Measurements from ENCODE around the gene PTP4A2. TPM values are rescaled to one million over a fixed set of nuclear protein-coding genes. Genes with fewer than 3 reads are reported as not detected.
"Not testable (repeated sequence)": the region's sequence is repeated elsewhere in the genome, so short reads cannot be mapped to it uniquely, and the experiment has no call there.

The PTP4A2 gene
- polyA plus RNA-seq, 3 donors = 169 to 202 (median 195) TPM

DNA sequence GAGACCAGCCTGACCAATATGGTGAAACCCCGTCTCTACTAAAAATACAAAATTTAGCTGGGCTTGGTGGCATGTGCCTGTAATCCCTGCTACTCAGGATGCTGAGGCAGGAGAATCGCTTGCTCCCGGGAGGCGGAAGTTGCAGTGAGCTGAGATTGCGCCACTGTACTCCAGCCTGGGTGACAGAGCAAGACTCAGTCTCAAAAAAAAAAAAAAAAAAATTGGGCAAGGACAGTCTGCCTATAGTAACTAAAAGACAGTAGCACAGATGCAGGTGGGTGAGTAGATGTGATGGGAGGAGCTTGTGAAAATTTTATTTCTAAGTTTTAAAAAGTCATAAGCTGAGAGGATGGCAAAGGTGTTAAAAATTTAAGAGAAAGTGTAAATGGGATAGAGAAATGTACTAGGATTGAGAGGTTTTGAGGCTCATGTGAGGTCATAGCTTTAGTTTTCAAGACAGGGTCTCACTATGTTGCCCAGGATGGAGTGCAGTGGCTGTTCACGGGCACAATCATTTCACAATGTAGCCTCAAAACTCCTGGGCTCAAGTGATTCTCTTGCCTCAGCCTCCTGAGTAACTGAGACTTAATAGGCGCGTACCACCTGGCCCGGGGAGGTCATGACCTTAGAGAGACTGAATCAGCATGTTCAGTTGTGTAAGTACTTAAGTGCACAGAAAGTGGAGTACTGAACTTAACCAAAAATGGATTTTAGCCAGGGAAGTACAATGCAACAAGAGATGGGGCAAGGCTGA lies 33.7 kb downstream of the PTP4A2 start:
- no peak for DNase-seq

DNA sequence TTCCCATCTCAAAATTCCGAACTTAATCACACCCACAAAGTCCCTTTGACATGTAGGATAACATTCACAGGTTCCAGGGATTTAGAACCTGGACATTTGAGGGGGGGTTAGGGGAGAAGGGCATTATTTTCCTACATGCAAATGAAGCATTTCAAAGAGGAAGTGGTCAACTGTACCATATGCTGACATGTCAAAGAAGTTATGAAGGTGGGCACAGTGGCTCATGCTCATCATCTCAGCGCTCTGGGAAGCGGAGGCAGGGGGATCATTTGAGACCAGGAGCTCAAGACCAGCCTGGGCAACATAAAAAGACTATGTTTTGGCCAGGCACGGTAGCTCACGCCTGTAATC lies 35.7 kb downstream of the PTP4A2 start:
- DNase-seq = no peak

DNA sequence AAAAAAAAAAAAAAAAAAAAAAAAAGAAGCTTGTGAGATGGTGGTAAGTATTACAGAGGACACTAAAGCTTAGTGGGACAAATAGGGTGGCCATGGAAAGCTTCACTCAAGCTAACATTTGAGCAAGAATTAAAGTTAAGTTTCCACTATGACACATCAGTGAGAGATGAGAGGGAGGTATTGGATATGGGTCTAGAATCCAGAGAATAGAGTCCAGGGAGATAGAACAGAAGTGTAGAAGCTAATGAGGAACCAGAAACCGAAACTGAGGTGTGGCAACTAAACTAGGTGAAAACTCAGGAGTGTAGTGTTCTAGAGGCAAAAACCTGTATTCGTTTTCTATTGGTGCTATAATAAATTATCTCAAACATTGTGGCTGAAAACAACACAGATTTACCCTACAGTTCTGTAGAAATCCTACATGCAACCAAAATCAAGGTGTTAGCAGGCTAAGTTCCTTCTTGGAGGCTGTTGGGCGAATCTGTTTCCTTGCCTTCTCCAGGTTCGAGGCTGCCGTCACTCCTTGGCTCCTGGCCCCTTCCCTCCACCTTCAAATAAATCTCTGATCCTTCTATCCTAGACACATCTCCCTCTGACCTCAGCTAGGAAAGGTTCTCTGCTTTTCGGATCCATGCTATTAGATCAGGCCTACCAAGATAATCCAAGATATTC lies 36.2 kb downstream of the PTP4A2 start:
- no peak for DNase-seq

DNA sequence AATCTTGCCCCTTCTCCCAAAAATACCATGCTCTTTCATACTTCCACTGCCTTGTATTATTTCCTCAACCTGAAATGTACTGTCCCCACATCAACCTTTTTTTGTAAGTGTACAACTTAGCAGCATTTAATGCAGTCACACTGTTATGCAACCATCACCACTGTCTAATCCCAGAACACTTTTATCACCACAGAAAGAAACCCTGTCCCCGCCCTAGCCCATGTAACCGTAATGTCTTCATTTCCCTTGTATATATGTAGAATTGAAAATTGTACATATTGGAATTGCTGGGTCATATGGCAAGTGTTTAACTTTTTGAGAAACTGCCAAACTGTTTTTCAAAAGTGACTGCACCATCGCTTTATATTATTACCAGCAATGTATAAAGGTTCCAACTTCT lies 37.4 kb downstream of the PTP4A2 start:
- DNase-seq = no peak

DNA sequence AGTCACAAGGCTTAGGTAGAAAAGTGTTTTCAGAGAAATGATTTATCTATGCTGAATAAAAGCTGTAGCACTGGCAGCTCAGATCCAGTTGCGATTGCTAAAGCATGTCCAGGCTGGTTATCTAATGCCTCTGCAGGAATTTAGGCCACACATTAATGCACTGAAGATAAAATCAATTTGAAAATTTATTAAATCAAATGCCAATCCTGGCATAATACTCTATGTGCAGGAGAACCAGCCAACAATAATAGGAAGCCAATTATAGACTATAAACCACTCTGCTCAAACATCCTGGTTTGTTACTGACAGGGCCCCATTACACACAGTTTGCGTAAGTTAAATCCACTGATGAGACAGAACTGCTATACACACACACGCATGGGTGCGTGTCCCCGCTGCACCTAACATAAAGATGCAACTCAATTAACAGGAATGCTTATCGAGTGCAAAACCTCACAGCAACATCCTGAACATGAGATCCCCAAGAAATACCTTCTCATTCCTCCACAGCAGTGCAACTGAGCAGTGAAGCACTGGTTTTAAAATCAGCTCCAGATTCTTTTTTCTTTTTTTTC lies 40.6 kb downstream of the PTP4A2 start:
- DNase-seq = no peak

DNA sequence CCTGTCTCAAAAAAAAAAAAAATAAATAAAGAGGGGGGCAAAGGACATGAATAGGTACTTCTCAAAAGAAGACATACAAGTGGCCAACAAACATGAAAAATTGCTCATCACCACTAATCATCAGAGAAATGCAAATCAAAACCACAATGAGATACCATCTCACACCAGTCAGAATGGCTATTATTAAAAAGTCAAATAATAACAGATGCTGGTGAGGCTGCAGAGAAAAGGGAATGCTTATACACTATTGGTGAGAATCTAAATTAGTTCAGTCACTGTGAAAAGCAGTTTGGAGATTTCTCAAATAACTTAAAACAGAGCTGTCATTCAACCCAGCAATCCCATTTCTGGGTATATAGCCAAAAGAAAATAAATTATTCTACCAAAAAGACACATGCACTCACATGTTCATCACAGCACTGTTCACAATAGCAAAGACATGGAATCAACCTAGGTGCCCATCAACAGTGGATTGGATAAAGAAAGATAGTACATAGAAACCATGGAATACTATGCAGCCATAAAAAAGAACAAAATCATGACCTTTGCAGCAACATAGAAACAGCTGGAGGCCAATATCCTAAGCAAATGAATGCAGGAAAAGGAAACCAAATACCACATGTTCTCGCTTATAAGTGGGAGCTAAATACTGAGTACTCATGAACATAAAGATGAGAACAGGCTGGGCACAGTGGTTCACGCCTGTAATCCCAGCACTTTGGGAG lies 42.5 kb downstream of the PTP4A2 start:
- DNase-seq = not testable (repeated sequence)

DNA sequence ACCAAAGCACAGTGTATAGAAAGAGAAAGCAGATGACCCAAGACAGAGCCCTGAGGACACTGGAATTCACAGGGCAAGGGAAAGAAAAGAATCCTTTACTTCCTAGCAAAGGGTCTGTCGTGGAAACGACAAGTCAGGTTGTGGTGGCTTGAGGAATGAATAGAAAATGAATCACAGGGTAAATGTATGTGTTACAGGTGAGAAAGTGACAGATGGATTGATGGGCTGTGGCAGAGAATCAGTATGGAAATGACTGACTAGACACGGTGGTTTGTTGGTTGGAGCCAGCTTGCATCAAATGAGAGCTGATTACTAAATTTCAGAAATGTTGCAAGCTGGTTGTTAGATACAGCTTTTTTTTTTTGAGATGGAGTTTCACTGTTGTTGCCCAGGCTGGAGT lies 46.9 kb downstream of the PTP4A2 start:
- DNase-seq = no peak

DNA sequence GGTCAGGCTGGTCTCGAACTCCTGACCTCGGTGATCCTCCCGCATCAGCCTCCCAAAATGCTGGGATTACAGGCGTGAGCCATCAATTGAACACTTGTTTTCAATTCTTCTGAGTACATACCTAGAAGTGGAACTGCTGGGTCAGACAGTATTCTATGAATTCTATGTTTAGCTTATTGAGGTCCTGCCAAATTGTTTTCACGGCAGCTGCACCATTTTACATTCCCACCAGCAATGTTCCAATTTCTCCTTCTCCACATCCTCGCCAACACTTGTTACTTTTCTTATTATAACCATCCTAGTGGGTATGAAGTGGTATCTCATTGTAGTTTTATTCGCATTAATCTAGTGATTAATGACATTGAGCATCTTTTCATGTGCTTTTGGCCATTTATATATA lies 49.9 kb downstream of the PTP4A2 start:
- DNase-seq = no peak

DNA sequence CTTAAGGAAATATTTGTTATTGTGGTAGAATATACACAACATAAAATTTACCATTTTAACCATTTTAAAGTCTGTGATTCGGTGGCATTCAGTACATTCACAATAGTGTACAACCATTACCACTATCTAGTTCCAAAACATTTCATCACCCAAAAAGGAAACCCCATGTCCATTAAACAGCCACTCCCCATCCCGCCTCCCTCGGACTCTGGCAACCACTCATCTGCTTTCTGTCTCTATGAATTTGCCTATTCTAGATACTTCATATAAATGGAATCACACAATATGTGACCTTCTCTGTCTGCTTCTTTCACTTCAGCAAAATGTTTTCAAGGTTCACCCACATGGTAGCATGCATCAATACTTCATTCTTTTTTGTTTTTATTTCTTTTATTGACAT lies 51.3 kb downstream of the PTP4A2 start:
- DNase-seq = no peak

DNA sequence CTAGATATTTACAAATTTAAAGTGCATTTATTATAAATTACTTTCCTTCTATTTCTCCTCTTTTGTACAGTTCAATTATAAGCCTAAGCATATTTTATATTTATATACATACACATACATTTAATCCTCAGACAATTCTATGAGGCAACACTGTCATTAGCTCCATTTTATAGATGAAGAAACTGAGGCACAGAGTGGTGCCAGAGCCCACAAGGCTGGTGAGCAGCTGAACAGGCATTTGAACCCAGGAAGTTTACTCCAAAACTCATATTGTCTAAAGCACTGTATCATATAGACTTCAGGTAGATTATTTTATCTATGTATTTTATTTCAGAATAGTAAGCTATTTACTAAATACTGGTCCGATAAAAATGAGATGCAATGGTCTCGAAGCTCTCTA lies 52.3 kb downstream of the PTP4A2 start:
- no peak for DNase-seq

DNA sequence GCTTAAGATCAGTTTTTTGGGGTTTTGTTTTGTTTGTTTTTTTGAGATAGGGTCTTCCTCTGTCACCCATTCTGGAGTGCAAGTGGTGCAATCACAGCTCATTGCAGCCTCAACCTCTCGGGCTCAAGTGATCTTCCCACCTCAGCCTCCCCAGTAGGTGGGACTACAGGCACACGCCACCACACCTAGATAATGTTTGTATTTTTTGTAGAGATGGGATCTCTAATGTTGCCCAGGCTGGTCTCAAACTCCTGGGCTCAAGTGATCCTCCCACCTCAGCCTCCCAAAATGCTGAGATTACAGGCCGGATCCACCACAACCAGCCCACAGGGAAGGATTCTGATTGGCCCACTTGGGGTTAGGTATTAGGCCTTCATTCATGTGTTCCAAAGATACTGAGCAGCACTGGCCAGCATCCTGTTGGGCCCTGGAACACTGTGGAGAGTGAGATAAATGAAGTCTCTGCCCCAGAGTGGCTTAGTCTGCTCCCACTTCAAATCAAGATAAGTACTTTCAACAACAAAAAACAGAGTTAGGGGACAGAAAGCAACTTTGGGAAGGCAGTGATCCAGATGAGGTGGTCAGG lies 54.7 kb downstream of the PTP4A2 start:
- DNase-seq = no peak

DNA sequence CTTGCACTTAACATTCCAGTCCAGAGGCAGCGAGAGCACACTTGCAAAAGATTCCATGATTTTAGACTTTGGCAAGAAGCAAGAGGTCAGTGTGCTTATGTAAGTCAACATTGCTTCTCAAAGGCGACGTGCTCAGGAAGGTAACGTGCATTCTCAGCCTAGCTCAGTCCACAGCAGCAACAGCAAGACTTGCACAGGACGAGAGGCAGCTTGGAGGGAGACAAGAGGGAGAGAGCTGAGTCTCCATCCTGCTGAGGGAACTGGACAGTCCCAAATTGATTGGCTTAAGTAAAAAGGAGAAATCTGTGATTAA lies 56.5 kb downstream of the PTP4A2 start:
- DNase-seq = no peak

DNA sequence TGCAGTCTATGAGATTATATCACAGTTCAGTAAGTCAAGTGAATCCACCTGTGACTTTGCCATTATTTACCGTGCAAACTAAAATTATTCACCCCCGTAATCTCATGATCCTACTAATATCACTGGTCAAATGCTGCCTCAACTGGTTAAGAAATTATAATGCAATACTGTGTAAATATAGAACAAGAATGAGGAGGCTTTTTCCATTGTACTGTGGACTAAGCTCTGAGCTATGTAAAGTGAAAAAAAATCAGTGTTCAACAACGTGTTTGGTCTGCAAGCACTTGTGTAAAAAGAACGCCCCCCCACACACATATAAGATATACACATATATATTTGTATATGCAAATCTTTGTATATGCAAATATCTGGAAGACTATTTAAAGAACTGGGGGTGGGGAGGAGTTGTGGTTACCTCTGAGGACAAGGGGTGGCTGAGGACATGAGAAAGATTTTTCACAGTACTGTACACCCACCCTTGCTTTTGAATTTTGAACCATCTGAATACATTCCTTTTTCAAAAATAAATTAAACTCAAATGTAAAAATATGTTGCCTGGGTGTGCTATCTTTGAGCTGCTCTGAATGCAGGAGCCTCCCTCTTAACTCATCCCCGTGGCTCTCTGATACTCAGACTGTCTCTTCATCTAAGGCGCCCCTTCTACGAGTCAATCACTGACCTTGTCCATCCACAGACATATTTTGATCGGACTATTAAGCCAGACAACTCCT lies 57.0 kb downstream of the PTP4A2 start:
- DNase-seq = no peak

DNA sequence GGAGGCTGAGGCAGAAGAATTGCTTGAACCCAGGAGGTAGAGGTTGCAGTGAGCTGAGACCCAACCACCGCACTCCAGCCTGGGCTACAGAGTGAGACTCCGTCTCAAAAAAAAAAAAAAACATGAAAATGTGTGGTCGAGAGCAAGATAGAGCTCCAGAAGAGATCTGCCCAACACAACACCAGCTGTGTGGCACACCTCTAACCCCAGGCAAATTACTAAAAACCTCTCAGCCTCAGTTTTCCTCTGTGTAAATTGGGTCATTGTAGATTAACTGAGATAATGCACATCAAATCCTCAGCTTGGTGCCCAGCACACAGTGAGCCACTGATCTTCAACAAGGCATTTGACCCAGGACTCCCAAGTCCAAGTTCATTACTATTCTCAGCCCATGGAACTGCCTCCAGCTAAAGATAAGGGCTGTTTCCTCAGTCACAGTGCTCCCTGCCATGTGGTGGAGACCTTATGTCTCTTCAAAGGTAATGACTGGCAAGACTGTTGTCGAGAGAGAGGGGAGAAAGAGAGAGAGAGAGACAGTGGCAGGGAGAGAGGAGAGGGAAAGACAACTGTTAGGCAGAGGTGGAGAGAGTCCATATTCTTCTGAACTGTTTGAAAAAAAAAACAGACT lies 58.1 kb downstream of the PTP4A2 start:
- no peak for DNase-seq

DNA sequence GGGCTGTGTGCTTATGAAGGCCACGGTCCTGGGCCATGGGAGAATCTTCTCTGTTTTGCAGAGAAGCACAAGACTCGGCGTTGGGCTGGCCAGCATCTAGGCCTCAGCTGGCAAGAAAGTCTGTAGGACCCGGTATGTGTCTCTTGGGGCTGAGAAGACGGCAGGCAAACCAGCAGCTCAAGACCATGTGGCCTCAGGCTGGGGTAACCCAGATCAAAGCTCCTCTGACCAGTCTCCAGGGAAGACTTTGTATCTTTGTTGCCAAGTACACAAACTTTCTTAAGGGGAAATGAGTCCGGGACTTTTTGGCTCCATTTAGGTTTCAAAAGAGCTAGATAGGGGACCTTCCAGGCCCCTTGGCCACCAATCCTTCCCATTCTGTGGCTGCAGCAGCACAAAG lies 60.1 kb downstream of the PTP4A2 start:
- DNase-seq = no peak

DNA sequence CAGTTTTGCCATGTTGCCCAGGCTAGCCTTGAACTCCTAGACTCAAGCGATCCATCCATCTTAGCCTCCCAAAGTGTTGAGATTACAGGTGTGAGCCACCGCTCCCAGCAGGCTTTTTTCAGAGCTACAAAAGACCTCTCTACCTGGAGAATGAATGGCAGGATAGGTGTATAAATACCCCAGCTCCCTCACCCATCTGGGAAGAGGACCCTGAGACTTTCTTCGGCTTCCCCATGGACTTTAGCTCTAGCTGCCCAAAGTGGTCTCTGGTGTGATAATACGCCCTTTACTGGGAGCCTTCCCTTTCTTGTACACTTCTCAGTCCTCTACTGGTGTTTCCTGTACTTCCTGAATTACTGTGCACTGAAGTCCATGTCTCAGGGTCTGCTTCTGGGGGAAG lies 60.6 kb downstream of the PTP4A2 start:
- no peak for DNase-seq

DNA sequence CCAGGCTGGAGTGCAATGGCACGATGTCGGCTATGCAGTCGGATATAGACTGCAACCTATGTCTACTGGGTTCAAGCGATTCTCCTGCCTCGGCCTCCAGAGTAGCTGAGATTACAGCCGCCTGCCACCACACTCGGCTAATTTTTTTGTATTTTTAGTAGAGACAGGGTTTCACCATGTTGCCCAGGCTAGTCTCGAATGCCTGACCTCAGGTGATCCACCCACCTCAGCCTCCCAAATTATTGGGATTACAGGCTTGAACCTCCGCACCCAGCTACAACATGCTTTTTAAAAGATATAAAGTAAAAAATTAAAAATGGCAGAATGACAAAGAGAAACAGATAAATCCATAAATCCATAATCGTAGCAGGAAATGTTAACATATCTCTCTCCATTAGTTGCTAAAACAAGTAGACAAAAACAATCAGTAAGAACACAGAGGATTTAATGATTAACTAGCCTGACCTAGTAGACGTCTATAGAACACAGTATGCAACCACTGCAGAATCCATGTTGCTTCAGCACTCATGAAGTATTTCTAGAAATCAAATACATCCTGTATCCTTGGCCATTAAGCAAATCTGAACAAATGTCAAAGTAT lies 62.4 kb downstream of the PTP4A2 start:
- DNase-seq = no peak

DNA sequence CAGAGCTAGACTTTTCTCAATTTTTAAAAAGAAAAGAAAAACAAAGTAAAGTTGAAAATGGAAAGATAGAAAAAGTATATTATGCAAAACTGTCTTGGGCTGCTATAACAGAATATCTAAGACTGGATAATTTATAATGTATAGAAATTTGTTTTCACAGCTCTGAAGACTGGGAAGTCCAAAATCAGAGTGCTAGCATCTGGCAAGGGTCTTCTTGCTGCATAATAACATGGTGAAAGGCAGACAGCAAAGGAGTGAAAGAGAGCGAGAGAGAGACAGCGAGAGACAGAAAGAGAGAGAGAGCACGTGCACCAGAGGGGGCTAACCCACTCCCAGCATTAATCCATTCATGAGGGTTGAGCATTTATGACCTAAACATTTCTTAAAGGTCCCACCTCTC lies 63.2 kb downstream of the PTP4A2 start:
- DNase-seq = no peak

DNA sequence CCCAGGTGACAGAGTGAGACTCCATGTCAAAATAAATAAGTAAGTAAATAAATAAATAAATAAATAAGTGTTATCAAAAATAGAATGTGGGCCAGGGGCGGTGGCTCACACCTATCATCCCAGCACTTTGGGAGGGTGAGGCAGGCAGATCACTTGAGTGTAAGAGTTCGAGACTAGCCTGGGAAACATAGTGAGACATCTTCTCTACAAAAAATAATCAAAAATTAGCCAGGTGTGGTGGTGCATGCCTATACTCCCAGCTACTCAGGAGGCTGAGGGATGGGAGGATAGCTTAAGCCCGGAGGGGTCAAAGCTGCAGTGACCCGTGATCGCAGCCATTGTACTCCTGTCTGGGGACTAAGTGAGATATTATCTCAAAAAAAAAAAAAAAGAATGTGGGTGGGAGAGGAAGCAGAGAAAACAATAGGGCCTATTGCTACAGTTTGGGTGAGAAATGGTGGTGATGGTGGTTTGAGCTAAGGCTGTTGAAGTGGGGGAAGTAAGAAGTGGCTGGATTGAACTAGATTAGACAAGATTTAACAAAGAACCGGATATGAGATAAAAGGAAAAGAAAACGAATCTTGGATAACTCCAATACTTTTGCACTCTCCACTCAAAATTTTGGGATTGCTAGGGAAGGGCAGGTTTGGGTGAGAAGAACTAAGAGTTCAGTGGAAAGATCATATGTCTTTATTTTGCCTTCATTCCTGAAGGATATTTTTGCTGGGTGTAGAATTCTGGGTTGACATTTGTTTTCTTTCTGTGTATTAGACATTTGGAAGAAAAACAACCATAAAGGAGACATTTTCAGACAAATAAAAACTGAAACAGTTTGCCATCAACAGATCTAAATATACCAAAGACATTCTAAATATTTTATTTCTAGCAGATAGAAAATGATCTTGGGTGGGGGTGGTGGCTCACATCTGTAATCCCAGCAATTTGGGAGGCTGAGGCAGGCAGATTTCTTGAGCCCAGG lies 65.2 kb downstream of the PTP4A2 start:
- no peak for DNase-seq

DNA sequence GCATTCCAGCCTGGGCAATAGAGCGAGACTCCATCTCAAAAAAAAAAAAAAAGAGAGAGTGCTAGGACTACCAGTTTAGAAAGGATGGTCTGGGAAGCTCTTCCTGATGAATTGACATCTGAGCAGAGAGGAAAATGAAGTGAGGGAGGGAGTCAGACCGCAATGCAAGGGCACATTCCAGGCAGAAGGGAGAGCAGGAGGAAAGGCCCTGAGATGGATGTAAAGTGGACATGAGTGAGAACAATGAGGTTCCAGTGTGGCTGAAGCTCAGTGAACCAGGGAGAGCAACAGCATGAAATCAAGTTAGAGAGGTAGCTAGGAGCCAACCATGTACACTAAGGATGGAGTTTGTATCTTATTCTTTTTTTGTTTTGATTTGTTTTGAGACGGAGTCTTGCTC lies 66.5 kb downstream of the PTP4A2 start:
- no peak for DNase-seq

Data from renal pelvis (tissue), 4 donors.